MM.1S (cell line): ENCODE data around the gene FAM180A.

Experiments used
- DNase-seq: peaks from one replicate; pipeline ENCODE4 v3.0.0-alpha.2; 2015
- H2AFZ ChIP-seq: fragments of 300-600 bp; sonication (generic); 2 replicates; pipeline ENCODE4 v1.6.0; 2016; ENCODE audit warnings: antibody characterized with exemption, low read length
- H3F3A ChIP-seq: fragments of 300-600 bp; sonication (generic); 2 replicates; pipeline ENCODE4 v1.6.1; 2016; ENCODE audit warnings: mild to moderate bottlenecking, antibody characterized with exemption, low read length, moderate library complexity, mixed read lengths; ENCODE audit not compliant: insufficient read depth
- H3K27ac ChIP-seq: fragments of 300-600 bp; sonication (generic); 2 replicates; pipeline ENCODE4 v1.5.1; 2016; ENCODE audit warnings: mild to moderate bottlenecking, low read length
- H3K27me3 ChIP-seq: fragments of 300-600 bp; sonication (generic); replicated peaks from 2 replicates; pipeline ENCODE4 v1.6.0; 2016; ENCODE audit warnings: low read length; ENCODE audit not compliant: insufficient read depth
- H3K36me3 ChIP-seq: fragments of 300-600 bp; sonication (generic); replicated peaks from 2 replicates; pipeline ENCODE4 v1.6.1; 2016; ENCODE audit warnings: mild to moderate bottlenecking, low read length, mixed read lengths; ENCODE audit not compliant: insufficient read depth
- H3K4me1 ChIP-seq: fragments of 300-600 bp; sonication (generic); 2 replicates; pipeline ENCODE4 v1.6.1; 2016; ENCODE audit warnings: low read length, mixed read lengths
- H3K4me2 ChIP-seq: fragments of 300-600 bp; sonication (generic); 2 replicates; pipeline ENCODE4 v1.6.0; 2016; ENCODE audit warnings: low read depth, low read length
- H3K4me3 ChIP-seq: fragments of 300-600 bp; sonication (generic); 2 replicates; pipeline ENCODE4 v1.5.1; 2016; ENCODE audit warnings: low read length, mixed read lengths
- H3K79me2 ChIP-seq: fragments of 300-600 bp; sonication (generic); 2 replicates; pipeline ENCODE4 v1.6.1; 2016; ENCODE audit warnings: mixed run types, low read length, mixed read lengths
- H3K9ac ChIP-seq: fragments of 300-600 bp; sonication (generic); 2 replicates; pipeline ENCODE4 v1.6.1; 2016; ENCODE audit warnings: low read length, mixed read lengths
- H3K9me2 ChIP-seq: fragments of 300-600 bp; sonication (generic); replicated peaks from 2 replicates; pipeline ENCODE4 v1.6.1; 2016; ENCODE audit warnings: mild to moderate bottlenecking, low read length, mixed read lengths; ENCODE audit not compliant: insufficient read depth
- H3K9me3 ChIP-seq: fragments of 300-600 bp; sonication (generic); replicated peaks from 2 replicates; pipeline ENCODE4 v1.6.1; 2016; ENCODE audit warnings: mild to moderate bottlenecking, low read length, mixed read lengths; ENCODE audit not compliant: insufficient read depth
- H4K20me1 ChIP-seq: fragments of 300-600 bp; sonication (generic); 2 replicates; pipeline ENCODE4 v1.6.1; 2016; ENCODE audit warnings: mild to moderate bottlenecking, low read length, moderate library complexity, mixed read lengths; ENCODE audit not compliant: insufficient read depth
- CTCF ChIP-seq: fragments of 300-600 bp; sonication (generic); IDR thresholded peaks from 2 replicates; pipeline ENCODE4 v1.5.1; 2016; ENCODE audit warnings: antibody characterized with exemption, low read length, mixed read lengths
- EZH2 ChIP-seq: fragments of 300-600 bp; sonication (generic); optimal IDR thresholded peaks from 2 replicates; pipeline ENCODE3; 2017; ENCODE audit warnings: low read depth, mild to moderate bottlenecking, antibody characterized with exemption, low read length, mixed read lengths
- EZH2phosphoT487 ChIP-seq: fragments of 300-600 bp; sonication (generic); IDR thresholded peaks from 2 replicates; pipeline ENCODE4 v1.6.1; 2018; ENCODE audit warnings: antibody characterized with exemption, low read length

Gene FAM180A

GRCh38 chr7:135789431-135789830, 40.8 kb upstream of the FAM180A start:
- Histone ChIP-seq H3K27ac (no peak overlapping the region), H3K9ac (no peak overlapping the region), H3K36me3 (no peaks in the 10 kb centered on the region), H3K9me3 (no peaks in the 10 kb centered on the region), H3K9me2 (no peaks in the 10 kb centered on the region), H3F3A (no peaks in the 10 kb centered on the region), H2AFZ (no peak overlapping the region), H3K27me3 (no peaks in the 10 kb centered on the region), H3K79me2 (no peaks in the 10 kb centered on the region), H3K4me1 (no peaks in the 10 kb centered on the region), H3K4me3 (no peak overlapping the region), H4K20me1 (no peaks in the 10 kb centered on the region), H3K4me2 (no peak overlapping the region)
- TF ChIP-seq EZH2phosphoT487 (no peak), EZH2 (no peak), CTCF (no peak)
- DNase-seq: no peak

- H3K9ac ChIP-seq: no peak overlapping the region
- H3K9me2 ChIP-seq: no peaks in the 10 kb centered on the region
- H3K79me2 ChIP-seq: no peaks in the 10 kb centered on the region
- H2AFZ ChIP-seq: no peak overlapping the region
- TF ChIP-seq CTCF (no peak), EZH2phosphoT487 (no peak), EZH2 (no peak)
- no peak overlapping the region for H3K27ac ChIP-seq
- no peak for DNase-seq
- H3K36me3 ChIP-seq: no peaks in the 10 kb centered on the region
- no peaks in the 10 kb centered on the region for H3F3A ChIP-seq
- H3K4me2 ChIP-seq: no peak overlapping the region
- H3K9me3 ChIP-seq: no peaks in the 10 kb centered on the region
- no peaks in the 10 kb centered on the region for H3K27me3 ChIP-seq
- H3K4me1 ChIP-seq: no peaks in the 10 kb centered on the region
- H4K20me1 ChIP-seq: no peaks in the 10 kb centered on the region
- no peak overlapping the region for H3K4me3 ChIP-seq
Observed at GRCh38 chr7:135786911-135787310, 38.3 kb upstream of the FAM180A start.

- DNase-seq: no peak
- no peaks in the 10 kb centered on the region for H4K20me1 ChIP-seq
- H3K4me1 ChIP-seq: no peaks in the 10 kb centered on the region
- no peak overlapping the region for H3K27ac ChIP-seq
- H3F3A ChIP-seq: no peaks in the 10 kb centered on the region
- H3K9ac ChIP-seq: no peak overlapping the region
- H3K9me3 ChIP-seq: no peaks in the 10 kb centered on the region
- H3K4me3 ChIP-seq: no peak overlapping the region
- no peak overlapping the region for H3K4me2 ChIP-seq
- H3K9me2 ChIP-seq: no peaks in the 10 kb centered on the region
- no peaks in the 10 kb centered on the region for H3K27me3 ChIP-seq
- no peaks in the 10 kb centered on the region for H3K79me2 ChIP-seq
- no peak overlapping the region for H2AFZ ChIP-seq
- H3K36me3 ChIP-seq: no peaks in the 10 kb centered on the region
- TF ChIP-seq CTCF (no peak), EZH2 (no peak), EZH2phosphoT487 (no peak)
Observed at GRCh38 chr7:135785065-135785464, 36.5 kb upstream of the FAM180A start.
